HL-60 (cell line): Measurements from ENCODE around the gene KRTAP3-1.

Source experiments
- DNase-seq, 2 experiments: peaks; one replicate each; pipeline ENCODE4 v3.0.0-alpha.2; 2010 to 2020; ENCODE audit warnings: low read depth in 1 of 2, low spot score in 1 of 2
- H3K27ac ChIP-seq: fragments of 250-450 bp; sonication (Bioruptor Pico); replicated peaks from 2 replicates; pipeline ENCODE4 v1.5.1; 2020; ENCODE audit warnings: mild to moderate bottlenecking, moderate library complexity
- H3K27me3 ChIP-seq: fragments of 250-450 bp; sonication (Bioruptor Pico); 2 replicates; pipeline ENCODE4 v1.5.1; 2021; ENCODE audit warnings: mild to moderate bottlenecking, moderate library complexity; ENCODE audit not compliant: insufficient read depth, poor library complexity, severe bottlenecking
- H3K4me3 ChIP-seq: replicated peaks from 2 replicates; pipeline ENCODE4 v1.5.1; 2011; ENCODE audit warnings: mild to moderate bottlenecking, control low read depth, low read length; ENCODE audit not compliant: insufficient read depth
- CTCF ChIP-seq: IDR thresholded peaks from one replicate; pipeline ENCODE4 v1.5.1; 2011; ENCODE audit warnings: low read length, control low read depth, inconsistent platforms; ENCODE audit not compliant: insufficient read depth
- GABPA ChIP-seq: IDR thresholded peaks from 2 replicates; pipeline ENCODE4 v1.6.1; 2012; ENCODE audit warnings: low read depth
- POLR2AphosphoS5 ChIP-seq: IDR thresholded peaks from 2 replicates; pipeline ENCODE4 v1.6.1; 2012; ENCODE audit warnings: low read depth
- REST ChIP-seq: IDR thresholded peaks from 2 replicates; pipeline ENCODE4 v1.6.1; 2012; ENCODE audit warnings: low read depth; ENCODE audit not compliant: insufficient replicate concordance
- SPI1 ChIP-seq: IDR thresholded peaks from 2 replicates; pipeline ENCODE4 v1.6.1; 2012; ENCODE audit warnings: low read depth, mild to moderate bottlenecking, borderline replicate concordance

The KRTAP3-1 gene

DNA sequence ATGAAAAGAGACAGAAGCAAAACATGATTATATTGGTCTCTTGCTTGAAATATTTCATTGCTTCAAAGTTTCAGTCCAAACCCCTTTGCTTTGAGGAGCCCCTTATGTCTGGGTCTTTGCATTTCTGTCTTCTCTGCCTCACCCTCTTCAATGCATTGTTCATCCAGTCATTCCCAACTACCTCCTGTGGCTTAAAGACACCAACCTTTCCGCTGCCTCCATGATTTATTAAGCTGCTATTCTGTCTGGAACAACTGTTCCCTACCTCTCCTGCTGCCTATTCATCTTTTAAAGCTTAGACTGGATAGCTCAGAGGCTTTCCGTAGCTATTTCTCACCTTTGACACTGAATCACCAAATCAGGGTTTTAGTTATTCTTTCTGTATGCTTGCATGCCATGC lies 11.6 kb downstream of the KRTAP3-1 start:
- no peak for DNase-seq
- H3K27ac ChIP-seq: no peak overlapping the region
- H3K27me3 ChIP-seq: peaks cover 4% of the 10 kb centered on the region
- TF ChIP-seq REST (no peak), GABPA (no peak), SPI1 (no peak), CTCF (no peak), POLR2AphosphoS5 (no peak)
- H3K4me3 ChIP-seq: no peak overlapping the region

- TF ChIP-seq REST (no peak), GABPA (no peak), CTCF (no peak), SPI1 (no peak), POLR2AphosphoS5 (no peak)
- Histone ChIP-seq H3K27ac (no peak overlapping the region), H3K4me3 (no peak overlapping the region), H3K27me3 (peaks cover 4% of the 10 kb centered on the region)
- DNase-seq: no peak
Measured at GRCh38 chr17:40996829-40997228, 12.1 kb downstream of the KRTAP3-1 start.

DNA sequence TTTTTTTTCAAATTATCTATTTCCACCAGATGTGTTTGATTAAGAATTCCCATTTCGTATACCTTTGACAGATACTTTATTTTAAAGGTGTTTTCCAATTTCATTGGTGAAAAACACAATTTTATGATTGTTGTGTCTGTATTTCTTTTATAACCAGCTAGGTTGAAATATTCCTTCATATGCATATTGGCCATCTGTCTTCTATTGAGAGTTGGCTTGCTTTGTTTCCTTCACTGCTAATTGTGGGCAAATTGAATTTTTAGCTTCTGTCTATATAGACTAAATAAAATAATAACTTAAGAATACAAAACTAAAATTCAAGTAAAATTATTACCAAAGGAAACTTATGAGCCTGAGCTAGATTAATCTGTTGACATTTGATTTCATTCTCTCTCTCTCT lies 13.8 kb downstream of the KRTAP3-1 start:
- Histone ChIP-seq H3K27ac (no peak overlapping the region), H3K27me3 (peaks cover 4% of the 10 kb centered on the region), H3K4me3 (no peak overlapping the region)
- TF ChIP-seq SPI1: no peak
- no peak for TF ChIP-seq CTCF
- no peak for TF ChIP-seq POLR2AphosphoS5
- no peak for TF ChIP-seq GABPA
- TF ChIP-seq REST: no peak
- no peak for DNase-seq
